Activated naive CD4-positive, alpha-beta T cell treated with Interleukin-2 at 50 U/mL for 16 hours (primary cell): ENCODE results near the gene MMEL1.

Experiments used
- DNase-seq: peaks from one replicate; pipeline ENCODE4 v3.0.0-alpha.2; 2020

The MMEL1 gene

DNA sequence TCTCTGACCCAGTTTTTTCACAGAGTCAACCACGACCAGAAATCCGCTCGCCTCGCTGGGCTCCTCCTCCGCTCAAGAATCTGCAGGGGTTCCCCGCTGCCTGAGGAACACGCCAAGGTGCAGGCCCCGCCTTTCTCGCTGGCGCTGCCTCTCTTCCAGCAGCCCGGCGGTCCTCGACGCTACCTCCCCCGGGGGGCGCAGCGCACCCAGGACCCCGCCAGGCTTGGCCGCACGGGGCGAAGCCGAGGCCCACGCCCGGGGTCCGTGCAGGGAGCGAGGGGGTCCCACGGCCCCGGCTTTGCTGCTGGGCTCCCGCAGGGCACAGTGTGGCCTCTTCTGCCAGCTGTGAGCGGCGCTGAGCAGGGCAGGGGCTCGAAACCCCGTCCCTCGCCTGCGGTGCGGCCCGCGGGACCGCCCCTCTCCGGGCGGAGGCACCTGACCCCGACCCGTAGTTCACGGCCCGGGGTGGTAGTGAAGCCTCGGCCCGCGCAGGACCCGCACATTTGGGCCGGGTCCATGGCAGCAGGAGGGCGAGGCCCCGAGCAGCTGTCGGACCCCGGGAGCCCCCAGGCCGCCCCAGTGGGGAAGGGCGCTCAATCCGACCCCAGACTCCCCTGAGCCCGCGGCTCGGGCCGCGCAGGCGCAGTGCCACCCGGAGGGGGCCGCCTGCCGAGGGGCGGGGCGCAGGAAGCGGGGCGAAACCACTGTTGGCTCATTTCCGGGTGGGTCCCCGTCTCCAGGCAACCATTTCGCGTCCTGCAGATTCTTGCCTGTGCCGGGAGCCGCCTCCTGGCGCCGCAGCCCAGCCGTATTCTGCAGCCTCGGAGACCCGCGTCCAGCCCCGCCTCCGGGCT, 10.0 kb upstream of the MMEL1 start:
- DNase-seq: peak; percentile 95

DNA sequence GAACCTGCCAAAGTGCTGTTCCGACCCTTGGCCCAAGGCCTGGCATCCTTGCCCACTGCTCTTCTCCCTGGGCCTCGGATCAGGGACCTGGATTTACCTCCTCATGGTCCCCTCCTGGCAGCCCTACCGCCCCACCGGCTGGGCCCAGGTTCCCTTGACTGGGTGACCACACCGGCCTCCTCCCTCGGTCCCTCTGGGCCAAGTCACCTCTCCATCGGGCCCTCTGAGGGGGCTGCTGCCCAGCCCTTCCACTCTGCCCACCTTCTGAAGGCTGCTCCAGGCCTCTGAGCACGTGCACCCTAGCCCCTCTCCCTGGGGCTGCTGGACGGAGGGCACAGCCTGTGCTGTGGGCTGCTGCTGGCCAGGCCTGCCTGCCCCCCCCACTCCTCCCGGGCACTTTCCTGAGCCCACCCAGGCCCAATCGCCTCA, 9.3 kb upstream of the MMEL1 start:
- no peak for DNase-seq

DNA sequence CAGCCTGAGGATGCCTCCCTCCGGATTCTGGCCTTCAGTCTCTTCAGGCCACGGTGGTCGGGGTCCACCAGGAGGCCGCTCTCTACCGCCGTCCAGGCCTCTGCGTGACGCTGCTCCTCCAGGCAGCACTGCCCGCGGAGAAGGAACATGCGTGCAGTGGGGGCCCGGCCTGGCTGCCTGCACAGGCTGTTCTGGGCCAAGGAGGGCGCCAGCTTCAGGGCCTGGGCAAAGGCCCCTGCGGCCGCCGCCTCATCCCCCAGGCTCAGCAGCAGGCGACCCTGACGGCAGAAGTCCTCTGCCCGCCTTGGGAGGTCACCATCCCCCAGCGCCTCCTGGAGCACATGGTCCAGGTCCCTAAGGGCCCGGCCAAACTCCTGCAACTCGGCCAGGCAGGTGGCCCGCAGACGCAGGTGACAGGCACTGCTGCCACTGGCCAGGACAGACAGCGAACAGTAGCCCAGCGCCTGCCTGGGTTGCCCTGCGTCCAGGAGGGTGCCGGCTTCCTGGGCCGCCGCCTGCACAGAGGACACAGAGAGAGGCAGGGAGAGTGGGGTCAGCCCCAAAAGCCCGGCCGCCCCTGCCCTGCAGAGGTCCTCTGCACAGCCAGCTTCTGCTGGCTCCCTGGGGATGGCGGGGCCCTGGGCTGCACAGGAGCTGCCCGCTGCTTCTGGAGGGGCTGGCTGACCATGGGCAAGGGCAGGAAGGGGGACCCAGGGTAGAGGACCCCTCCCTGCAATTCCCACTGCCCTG, 8.7 kb upstream of the MMEL1 start:
- no peak for DNase-seq

DNA sequence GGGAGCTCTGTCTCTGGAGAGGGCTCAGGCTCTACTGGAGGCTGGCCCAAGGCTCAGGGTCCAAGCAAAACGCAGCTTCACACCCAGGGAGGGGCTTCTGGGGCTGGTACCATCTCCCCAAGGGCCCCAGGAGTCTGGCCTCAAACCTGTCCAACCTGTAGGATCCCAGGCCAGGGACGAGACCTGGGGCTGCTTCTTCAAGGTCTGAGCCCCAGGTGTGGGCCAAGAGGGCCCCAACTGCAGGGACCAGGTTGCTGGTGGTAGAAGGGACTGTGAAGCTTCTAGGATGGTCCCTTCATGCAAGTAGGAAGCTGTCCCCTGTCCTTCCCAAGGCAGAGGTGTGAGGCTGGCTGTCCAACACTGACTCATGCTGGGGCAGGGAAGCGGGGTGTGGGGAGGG, 7.8 kb upstream of the MMEL1 start:
- no peak for DNase-seq

DNA sequence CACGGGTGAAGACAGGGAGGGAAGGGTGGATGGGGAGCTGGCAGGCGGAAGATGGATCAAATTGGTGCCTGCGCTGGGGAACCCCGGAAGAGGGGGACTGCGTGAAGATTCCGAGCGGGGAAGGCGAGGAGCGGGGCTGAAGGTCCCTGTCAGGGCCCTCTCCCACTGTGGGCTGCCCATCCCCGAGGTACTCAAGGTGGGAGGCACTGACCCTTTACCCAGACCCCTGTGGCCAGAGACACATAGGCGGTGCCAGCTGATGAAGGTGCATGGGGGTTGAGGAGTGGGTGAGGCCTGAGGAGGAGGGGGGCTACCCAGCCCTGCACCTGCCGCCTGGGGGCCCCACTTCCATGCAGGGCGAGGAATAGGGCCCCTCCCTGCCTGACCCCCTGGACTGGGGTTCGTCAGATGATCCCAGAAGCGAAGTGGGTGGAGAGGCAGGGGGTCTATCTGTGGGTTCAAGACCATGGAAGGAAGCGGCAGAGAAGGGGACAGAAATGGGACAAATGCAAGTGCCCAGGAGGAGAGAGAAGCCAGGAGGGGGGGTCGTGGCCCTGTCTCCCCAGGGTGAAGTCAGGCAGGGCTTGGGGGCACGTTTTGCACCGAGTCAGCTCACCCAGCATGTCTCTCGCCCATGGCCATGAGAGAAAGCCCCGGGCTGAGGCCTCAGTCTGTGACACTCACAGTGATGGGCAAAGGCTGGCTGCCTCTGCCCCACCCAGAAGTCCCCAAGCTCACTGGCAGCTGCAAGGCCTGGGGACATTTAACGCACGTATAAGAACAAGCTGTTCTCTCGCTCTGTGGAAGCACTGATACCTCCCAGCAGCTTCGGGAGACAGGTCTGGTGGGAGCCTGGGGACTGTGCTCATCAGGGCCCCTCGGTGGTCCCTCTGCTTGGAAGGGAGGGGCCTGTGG, 7.0 kb upstream of the MMEL1 start:
- no peak for DNase-seq

DNA sequence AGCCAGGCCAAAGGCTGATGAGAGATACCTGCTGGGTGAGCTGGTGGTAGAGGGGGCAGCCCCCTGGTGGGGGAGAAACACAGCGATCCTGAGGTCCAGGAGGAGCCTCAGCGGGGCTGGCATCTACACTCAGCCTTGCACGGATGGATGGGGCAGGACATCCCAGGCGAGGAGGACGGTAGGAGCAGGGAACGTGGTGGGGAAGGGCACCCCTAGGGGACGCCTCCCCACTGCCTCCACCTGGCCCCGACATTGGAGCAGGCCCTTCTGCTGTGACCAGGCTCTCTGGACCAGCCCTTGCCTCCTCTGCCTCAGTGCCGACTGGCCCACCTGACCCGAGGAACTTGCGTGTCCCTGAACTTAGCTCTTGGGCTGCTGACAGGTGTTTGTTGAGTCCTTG, 6.4 kb upstream of the MMEL1 start:
- DNase-seq: no peak

DNA sequence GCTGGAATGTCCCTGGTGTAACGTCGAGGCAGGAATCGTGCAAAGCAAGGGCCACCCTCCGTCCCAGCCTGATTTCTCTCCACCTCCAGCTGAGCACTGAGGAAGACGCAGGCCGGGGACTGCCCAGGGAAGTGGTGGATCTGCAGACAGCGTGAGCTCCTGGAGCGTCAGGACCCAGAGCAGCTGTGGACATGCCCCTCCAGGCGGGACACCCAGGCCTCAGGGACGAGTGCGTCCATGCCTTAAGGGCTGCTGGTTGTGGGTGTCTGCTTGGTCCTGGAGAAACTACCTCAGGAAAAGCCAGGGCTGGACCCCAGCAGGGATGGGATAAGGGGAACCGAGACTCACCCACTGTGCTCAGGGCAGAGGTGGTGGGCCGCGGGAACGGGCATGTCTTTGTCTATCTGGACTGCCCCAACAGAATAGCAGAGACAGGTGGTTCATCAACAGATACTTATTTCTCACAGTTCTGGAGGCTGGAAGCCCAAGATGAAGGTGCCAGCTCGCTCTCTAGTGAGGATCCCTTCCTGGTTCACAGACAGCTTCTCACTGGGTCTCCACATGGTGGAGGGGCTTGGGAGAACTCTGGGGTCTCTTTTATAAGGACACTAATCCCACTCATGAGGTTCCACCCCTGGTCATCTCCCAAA, 5.8 kb upstream of the MMEL1 start:
- DNase-seq: no peak

DNA sequence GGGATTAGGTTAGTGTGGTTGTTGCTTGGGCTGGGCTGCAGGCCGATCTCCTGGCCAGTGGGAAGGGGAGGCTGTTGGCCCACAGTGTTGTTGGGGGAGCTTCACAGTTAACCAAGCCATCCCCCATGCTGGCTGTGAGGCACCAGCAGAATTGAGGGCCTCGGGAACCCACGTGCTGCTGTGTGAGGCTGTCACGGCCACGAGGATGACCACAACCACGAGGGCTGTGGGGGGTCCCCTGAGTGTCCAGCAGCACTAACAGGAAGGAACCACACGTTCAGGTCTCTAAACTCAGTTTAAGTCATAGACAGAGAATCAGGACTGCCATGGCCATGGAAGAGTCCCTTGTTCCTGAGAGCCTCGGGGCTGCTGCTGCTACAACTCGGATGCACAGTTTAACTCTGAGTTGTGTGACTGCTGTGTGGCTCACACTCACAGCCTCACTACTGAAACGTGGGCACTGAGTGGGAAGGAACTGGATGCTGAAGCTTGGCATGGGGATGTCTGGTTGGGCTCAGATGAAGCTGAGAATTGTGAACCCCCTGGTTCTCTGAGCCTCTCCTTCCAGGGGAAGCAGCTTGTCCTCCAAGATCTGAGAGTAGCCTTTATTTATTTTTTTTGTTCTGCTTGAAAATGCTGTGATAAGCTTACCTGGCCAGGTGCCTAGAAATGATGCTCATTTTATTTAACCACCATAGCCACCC, 4.8 kb upstream of the MMEL1 start:
- DNase-seq: no peak

DNA sequence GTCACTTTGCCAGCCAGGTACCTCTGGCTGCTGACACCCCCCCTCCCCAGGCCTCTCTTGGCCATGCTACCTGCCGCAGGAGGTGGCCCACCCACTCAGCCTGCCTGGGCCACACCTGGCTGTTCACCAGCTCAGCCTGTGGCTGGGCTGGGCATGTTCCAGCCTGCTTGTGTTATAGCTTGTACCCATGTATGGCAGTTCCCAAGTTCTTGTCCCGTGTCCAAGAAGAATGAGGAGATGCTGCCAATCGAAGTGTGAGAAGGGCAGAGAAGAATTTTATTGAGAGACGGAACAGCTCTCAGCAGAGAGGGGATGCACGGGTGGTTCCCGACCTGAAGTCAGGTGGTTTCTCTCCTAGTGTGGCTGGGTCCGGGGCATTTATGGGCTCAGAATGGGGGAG, 3.9 kb upstream of the MMEL1 start:
- DNase-seq: no peak

DNA sequence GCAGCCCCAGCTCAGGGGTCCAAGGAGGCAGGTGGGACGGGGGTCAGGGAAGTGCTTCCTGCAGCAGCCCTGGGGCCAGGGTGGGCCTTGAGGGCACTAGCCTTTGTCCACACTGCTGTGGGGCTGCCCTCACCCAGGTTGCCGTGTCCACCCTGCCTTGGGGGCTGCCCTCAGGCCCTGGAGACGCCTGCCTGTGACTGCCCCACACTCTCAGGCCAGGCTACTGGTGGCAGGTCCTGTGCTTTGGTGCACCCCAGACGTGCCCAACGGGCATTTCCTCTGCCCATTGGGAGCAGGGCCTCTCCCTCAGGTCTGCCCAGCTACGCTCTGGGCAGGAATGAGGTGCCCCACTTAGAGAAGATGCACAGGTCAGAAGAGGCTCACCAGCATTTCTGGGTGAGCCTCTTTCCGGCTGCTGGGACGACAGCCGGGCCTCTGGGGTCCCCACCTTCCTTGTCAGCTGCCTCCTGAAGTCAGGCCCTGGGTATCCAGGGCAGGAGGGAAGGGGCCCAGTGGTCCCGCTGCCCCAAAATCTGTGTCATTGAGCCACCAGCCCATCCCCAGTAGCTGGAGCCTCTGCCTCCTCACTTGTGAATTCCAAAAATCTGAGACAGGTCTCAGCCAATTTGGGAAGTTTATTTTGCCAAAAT, 2.7 kb upstream of the MMEL1 start:
- no peak for DNase-seq

DNA sequence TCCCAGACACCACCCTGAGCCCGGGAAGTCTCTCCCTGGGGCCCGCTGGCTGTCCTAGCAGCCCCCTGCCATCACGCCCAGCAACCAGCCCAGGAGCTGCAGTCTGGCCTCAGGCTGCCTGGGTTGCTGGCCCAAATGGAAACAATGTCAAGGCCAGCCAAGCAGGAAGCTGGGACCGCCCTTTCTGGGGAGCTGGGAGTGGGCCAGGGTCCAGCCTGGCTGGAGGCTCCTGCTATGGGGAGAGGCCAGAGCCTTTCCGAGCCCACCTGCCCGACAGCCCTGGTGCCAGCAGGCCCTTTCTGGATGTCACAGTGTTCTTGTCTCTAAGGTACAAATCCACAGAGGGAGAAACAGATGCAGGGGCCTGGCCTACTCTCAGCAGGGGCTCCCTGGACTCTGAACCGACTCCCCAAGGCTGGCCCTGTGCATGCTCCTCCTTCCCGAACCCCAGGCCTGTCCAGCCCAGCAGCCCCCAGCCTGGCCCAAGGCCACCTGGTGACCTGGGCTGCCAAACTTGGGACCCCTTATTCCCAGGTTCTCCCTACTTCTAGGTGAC, 1.2 kb upstream of the MMEL1 start:
- no peak for DNase-seq

DNA sequence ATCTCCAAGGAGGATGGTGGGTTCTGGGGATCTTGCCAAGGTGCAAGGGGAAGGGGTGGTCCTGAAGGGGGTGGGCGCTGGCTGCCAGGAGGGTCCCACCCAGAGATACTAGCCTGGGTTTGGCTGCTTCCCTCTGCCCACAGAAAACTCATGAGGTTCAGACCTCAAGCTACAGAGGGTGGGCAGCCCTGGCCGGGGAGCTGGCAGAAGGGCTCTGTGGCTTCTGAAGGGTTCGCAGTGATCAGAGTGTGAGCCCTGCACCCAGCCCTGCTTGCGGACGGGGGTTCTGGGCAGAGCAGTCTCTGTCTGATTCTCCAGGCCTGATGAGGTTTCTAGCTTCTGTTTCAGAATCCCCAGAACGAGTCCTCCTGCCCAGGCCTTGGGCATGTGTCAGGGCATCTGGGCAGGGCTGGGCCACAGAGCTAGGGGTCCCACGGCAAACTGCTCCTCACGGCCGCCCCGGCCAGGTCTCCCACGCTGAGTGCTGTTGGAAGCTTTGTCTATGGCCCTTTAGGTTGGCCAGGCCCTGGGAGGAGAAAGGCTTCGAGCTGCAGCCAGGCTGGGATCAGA, 635 bp upstream of the MMEL1 start:
- DNase-seq: no peak

DNA sequence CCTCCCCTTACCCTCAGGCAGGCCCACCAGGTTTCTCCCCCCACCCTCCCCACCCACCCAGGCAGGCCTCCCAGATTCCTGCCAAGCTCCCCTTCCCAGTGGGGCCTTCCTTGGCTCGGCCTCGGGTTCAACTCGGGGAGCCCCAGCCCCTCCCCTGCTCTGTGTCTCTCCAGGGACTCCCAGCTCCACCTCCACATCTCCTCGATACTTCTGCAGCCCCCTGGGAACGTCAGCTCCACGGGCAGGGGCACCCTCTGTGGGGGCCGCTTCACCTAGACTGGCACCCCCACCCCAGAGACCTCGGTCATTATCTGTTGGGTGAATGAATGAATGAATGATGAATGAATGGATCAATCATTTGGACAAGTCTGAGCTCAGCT, 775 bp downstream of the MMEL1 start:
- no peak for DNase-seq

DNA sequence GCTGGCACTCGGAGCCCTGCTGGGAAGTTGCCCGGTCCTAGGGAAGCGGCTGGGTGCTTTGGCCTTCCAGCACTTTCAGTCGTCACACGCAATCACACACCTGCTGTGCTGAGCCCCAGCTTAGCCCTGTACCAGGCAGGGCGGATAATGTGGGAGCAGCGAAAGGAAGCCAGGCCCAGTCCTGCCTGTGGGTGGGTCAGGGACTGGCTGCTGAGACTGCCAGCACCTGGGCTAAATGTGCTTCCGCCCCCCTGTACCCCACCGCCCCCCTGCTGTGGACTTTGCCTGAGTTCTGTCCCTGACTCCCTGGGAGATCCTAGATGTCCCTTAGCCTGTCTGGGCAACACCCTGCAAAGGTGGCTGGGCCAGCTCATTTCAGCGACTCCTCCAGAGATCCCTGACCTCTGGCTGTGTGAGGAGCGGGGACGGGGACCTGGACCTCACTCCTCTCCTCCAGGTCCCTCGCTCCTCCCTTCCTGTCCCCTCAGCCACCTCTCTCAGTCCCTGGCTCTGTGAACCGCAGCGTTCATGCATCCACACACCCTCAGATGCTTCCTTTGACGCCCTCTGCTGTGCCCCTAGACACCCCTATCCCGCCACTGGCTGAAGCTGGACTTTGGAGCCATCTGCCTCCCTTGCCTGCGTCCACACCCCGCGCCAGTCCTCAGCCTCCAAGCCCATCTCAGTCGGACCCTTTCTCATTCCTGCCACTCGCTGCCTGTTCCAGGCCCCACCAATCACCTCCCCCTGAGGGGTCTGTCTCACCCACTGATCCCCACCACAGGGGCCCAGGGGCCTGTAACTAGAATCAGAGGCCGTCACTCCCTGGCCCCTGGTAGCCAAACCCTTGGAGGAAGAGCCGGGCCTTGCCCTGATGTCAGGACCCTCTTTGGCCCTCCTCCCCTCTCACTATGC, 1.4 kb downstream of the MMEL1 start:
- no peak for DNase-seq

DNA sequence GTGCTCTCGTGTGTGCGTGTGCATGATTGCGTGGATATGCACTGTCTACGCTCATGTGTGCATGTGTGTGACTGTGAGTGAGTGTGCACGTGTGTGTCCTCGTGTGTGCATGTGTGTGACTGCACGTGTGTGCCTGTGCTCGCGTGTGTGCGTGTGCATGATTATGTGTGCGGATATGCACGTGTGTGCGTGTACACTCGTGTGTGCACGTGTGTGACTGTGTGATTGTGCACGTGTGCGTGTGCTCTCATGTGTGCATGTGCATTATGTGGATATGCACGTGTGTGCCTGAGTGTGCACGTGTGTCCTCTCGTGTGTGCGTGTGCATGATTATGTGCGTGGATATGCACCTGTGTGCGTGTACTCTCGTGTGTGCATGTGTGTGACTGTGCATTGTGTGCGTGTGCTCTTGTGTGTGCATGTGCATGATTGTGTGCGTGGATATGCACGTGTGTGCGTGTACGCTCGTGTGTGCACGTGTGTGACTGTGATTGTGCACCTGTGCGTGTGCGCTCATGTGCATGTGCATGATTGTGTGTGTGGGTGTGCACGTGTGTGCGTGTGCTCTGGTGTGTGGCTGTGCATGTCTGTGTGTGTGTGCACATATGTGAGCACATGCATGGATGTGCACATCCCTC, 2.2 kb downstream of the MMEL1 start:
- DNase-seq: no peak

DNA sequence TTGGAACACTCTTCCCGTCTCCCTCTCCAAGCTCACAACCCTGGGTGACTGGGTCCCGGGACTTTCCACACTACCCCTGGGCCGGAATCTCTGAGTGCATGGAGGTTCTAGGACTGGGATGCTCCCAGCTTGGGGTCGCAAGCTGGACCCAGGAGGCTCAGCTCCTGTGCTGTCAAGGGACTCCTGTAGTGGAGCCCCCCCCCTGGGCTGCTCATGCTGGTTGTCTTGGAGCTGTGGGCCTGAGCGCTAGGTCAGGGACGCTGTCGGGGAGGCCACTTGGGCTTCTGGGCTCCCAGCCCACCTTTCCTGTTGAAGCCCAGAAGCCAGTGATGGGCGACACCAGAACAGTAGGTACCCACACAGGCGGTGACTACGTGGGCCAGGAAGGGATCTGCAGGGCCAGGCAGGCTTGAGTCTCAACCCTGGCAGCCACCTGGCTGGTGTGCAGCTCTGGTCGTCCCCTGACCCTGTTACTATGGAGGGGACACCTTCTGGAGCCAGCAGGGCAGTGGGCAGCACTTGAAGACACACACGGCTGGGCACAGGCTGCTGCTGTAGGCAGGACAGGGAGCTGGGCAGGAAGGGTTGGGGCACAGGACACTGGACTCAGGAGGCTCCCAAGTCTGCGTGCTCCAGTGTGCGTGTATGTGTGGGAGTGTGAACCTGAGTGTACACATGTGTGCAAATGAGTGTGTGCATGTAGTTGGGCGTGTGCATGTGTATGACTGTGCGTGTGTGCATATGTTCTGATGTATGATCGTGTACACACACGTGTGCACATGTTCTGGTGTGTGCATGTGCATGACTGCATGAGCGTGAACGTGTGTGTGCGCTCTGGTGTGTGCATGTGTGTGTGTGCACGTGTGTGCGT, 3.0 kb downstream of the MMEL1 start:
- DNase-seq: no peak

DNA sequence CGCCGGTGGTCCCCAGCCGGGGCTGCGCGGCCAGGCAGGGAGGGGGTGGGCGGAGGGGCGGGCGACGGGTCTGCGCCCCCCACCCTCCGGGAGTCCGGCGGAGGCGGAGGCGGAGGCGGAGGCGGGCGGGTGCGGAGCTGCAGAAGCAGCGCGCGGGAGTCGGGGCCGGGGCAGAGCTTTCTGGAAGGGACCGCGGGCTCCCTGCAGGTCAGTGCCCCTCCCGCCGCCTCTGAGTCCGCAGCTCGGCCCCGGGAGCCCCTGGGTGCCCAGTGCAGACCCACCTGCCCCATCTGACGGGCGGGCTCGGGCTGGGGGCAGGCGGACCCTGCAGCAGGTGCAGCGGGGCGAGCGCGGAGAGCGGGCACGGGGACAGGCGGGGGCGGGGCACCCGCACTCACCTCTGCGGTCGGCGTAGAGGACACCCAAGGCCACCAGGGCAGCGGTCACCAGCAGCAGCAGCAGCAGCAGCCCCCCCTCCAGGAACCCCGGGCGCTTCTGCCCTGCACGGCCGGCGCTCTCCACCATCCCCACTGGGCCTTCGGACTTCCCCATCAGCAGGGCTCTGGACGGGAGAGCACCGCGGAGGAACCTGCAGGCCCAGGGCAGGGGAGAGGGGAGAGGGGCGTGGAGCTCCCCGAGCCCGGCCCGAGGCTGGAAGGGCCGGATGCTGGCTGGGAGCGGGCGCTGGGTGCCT, 3.7 kb downstream of the MMEL1 start:
- DNase-seq: no peak
